Lower leg skin (tissue), 4 donors: ENCODE results near the gene ZMYM4. TPM values are rescaled to one million over a fixed set of nuclear protein-coding genes. Genes with fewer than 3 reads are reported as not detected.

Experiments used
- DNase-seq, 2 donors: peaks; one replicate each; pipeline ENCODE4 v3.0.0-alpha.2; 2019; ENCODE audit warnings: low spot score in 2 of 2
- H3K4me3 ChIP-seq: fragments of 200-600 bp; sonication (generic); 2 replicates; pipeline ENCODE4 v1.5.1; 2017; ENCODE audit warnings: mild to moderate bottlenecking, low read depth; ENCODE audit not compliant: poor library complexity, severe bottlenecking
- POLR2A ChIP-seq, 2 donors: fragments of 450-650 bp; IDR thresholded peaks; one replicate each; pipeline ENCODE4 v1.6.1; 2016 to 2017; ENCODE audit warnings: antibody characterized with exemption in 2 of 2, mild to moderate bottlenecking in 1 of 2, moderate library complexity in 1 of 2
- WGBS, 2 donors: methylation state at CpG; one replicate each; pipeline ENCODE4 v1.1.5; 2018; 5-methylcytosine and 5-hydroxymethylcytosine counted together
- intact Hi-C: fragments of 100-400 bp; cut with DNase I; formaldehyde crosslinking; loops from one replicate; pipeline ENCODE4 v1.15.0; 2023; ENCODE audit warnings: low total_unique reads
- total RNA-seq, 4 donors: library from RNA; depleted of rRNA; stranded (reverse); fragments of >200 nt; gene quantifications; one replicate each; pipeline ENCODE4 v1.1.0, GENCODE V29; 2016
- TF ChIP-seq, protein P1 (sequence below), 3 donors: fragments of 450-650 bp; IDR thresholded peaks; one replicate each; pipeline ENCODE4 v1.5.1; 2016; ENCODE audit warnings: antibody characterized with exemption in 3 of 3, mild to moderate bottlenecking in 3 of 3, moderate library complexity in 2 of 3

ZMYM4 gene
- total RNA-seq, 4 donors from 2014 or later, result 12.7 to 20.0 (median 19.3) TPM

DNA sequence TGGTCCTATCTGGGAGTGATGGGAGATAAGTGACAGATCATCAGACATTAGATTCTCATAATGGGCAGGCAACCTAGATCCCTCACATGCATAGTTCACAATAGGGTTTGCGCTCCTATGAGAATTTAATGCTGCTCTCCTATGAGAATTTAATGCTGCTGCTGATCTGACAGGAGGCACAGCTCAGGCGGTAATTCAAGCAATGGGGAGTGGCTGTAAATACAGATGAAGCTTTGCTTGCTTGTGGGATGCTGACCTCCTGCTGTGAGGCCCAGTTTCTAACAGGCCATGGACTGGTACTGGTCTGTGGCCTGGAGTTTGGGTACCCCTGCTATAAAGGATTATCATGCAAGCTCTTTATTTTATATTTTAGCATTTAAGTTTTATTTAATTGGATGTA is 72.0 kb downstream of the ZMYM4 start:
- H3K4me3 ChIP-seq, result no peak overlapping the region
- DNase-seq, result no peak
- TF ChIP-seq POLR2A (IDR thresholded peaks at IDR 0.05), result no peak
- TF ChIP-seq, protein P1, sequence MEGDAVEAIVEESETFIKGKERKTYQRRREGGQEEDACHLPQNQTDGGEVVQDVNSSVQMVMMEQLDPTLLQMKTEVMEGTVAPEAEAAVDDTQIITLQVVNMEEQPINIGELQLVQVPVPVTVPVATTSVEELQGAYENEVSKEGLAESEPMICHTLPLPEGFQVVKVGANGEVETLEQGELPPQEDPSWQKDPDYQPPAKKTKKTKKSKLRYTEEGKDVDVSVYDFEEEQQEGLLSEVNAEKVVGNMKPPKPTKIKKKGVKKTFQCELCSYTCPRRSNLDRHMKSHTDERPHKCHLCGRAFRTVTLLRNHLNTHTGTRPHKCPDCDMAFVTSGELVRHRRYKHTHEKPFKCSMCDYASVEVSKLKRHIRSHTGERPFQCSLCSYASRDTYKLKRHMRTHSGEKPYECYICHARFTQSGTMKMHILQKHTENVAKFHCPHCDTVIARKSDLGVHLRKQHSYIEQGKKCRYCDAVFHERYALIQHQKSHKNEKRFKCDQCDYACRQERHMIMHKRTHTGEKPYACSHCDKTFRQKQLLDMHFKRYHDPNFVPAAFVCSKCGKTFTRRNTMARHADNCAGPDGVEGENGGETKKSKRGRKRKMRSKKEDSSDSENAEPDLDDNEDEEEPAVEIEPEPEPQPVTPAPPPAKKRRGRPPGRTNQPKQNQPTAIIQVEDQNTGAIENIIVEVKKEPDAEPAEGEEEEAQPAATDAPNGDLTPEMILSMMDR (IDR thresholded peaks at IDR 0.05), result no peak
- intact Hi-C loops, result no loop called here
- WGBS, 2 donors, result 100% methylated on average over 2 of the region's 2 CpGs

GRCh38 chr1:35345439-35345981 is 77.0 kb downstream of the ZMYM4 start:
- no peak overlapping the region for H3K4me3 ChIP-seq
- no peak for DNase-seq
- WGBS, 2 donors, result 92% methylated on average over 13 of the region's 13 CpGs
- intact Hi-C loops, result no loop called here
- TF ChIP-seq POLR2A (IDR thresholded peaks at IDR 0.05), result no peak
- TF ChIP-seq, protein P1 (IDR thresholded peaks at IDR 0.05), result no peak

DNA sequence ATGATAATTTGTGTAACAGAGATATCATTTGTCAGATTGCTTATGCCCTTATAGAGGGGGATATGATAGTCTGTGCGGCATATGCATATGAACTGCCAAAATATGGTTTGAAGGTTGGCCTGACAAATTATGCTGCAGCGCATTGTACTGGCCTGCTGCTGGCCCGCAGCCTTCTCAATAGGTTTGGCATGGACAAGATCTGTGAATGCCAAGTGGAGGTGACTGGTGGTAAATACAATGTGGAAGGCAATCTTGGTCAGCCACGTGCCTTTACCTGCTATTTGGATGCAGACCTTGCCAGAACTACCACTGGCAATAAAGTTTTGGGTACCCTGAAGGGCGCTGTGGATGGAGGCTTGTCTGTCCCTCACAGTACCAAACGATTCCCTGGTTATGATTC is 82.4 kb downstream of the ZMYM4 start:
- H3K4me3 ChIP-seq, result no peak overlapping the region
- WGBS, 2 donors, result 83 to 91% methylated on average over 6 of the region's 6 CpGs
- no peak for DNase-seq
- TF ChIP-seq POLR2A (IDR thresholded peaks at IDR 0.05), result no peak
- TF ChIP-seq, protein P1 (IDR thresholded peaks at IDR 0.05), result no peak
- intact Hi-C loops, result no loop called here

DNA sequence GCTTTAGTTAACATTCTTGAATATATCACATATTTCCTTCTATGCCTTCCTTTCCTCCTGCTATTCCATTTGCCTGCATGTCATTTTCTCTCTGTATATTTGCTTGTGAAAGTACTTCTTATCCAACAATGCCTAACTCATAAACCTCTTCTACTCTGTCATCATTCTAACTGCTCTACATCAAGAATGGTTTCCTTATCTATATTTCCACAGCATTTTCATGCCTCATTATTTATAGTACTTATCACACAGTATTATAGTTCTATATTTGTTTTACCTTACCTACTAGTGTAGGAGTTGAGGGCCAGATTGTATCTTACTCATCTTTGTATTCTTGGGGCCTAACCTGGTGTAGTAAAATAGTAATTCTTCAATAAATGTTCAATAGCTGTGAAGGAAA is 91.5 kb downstream of the ZMYM4 start:
- intact Hi-C loops, result no loop called here
- H3K4me3 ChIP-seq, result no peak overlapping the region
- DNase-seq, result no peak
- TF ChIP-seq, protein P1 (IDR thresholded peaks at IDR 0.05), result no peak
- no peak for TF ChIP-seq POLR2A (IDR thresholded peaks at IDR 0.05)

DNA sequence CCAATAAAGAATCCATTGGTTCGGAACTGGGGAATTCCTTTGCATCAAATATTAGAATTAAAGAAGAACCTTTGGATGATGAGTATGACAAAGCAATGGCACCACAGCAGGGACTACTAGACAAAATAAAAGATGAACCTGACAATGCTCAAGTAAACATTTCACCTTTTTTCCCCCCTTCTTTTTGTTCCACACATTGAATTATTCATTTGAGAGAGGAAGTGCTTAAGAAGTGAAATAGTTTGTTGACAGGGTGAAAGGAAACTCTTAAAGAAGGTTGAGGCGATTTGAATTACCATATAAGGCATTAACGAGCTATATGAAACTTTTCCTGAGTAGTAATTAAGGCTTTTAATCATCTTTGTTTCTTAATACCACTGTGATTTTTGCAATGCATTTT is 93.1 kb downstream of the ZMYM4 start:
- WGBS, 2 donors, result 84 to 87% methylated on average over 3 of the region's 3 CpGs
- intact Hi-C loops, result no loop called here
- TF ChIP-seq, protein P1 (IDR thresholded peaks at IDR 0.05), result no peak
- no peak for TF ChIP-seq POLR2A (IDR thresholded peaks at IDR 0.05)
- no peak overlapping the region for H3K4me3 ChIP-seq
- DNase-seq, result no peak

DNA sequence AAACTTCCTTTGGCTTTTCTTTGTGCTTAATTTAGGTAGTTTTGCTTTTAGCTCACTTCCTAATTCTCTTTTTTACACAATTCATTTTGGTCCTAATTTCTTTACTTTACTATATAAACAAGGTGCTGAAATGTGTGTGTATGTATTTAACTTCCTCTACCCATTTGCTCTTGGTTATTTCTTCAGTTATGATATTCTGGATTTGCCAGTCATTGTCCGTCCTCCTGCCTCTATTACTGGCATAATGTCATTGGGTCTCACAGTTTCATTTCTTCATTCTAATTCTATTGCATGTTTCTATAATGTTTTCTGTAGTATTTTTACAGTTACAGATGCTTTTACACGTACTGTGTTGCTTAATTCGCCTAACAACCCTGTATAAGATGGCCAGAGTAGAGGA is 96.2 kb downstream of the ZMYM4 start:
- intact Hi-C loops, result no loop called here
- no peak for DNase-seq
- no peak overlapping the region for H3K4me3 ChIP-seq
- TF ChIP-seq, protein P1 (IDR thresholded peaks at IDR 0.05), result no peak
- no peak for TF ChIP-seq POLR2A (IDR thresholded peaks at IDR 0.05)
- WGBS, 2 donors, result 88 to 97% methylated on average over 3 of the region's 3 CpGs
